ENCODE measurements around the gene GPR139.

GPR139 gene

DNA sequence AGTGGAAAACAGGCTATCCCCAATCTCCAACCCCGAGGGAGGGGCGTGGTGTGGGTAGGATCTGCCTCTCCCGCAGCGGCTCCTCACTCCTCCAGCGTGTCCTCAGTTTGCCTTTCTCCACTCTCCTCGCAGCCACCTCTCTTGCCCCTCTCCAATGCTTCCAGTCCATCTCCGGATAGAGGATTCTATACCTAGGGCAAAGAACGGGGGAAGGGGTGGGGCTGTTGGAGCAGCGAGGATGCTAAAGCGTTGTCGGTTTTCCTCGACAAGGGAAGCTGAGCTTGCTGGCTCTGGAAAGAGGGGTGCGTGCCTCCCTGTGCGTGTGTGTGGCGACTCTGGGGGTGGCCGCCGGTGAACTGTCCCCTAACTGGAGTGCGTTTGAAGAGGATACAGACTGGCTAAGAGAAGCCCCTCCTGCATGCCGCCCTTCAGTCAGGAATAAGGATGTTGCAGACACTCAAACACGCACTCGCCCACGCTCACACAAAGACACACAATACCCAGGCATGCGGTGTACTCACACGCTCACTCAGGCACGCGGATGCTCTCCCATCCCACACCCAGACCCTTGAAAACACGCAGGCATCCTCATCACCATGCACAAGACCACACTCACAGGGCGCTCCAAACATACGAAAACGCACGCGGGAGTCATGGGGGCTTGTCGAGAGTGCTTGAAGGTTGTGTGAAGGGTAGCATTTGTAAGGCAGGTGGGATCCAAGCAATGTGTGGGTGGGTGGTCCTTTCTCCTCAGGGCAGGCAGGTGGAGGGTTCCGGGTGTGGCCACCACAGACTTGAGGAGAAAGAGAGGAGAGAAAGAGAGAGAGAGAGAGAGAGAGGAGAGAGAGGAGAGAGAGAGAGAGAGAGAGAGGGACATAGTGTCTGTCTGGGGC, 655 bp upstream of the GPR139 start:
- peaks cover 46 to 60% of the 10 kb centered on the region in 2 donors for H3K27me3 Mint-ChIP-seq
- H3K9me3 Mint-ChIP-seq, result peaks cover 0 to 5% of the 10 kb centered on the region in 2 donors
- no peak overlapping the region for H3K27ac Mint-ChIP-seq
- ATAC-seq (replicated peaks), result no peak
- no peaks in the 10 kb centered on the region for H3K4me1 Mint-ChIP-seq
- H3K36me3 Mint-ChIP-seq, result no peaks in the 10 kb centered on the region
- H3K4me3 Mint-ChIP-seq, result no peak overlapping the region
- no peak for DNase-seq

- DNase-seq, result no peak
- Mint-ChIP-seq H3K36me3 (no peaks in the 10 kb centered on the region), H3K4me3 (no peak overlapping the region), H3K4me1 (no peaks in the 10 kb centered on the region), H3K9me3 (peaks cover 2 to 3% of the 10 kb centered on the region in 2 donors), H3K27ac (no peak overlapping the region), H3K27me3 (peaks cover 38 to 60% of the 10 kb centered on the region in 2 donors)
- no peak for ATAC-seq (replicated peaks)
Measured at GRCh38 chr16:20072874-20073202, 852 bp downstream of the GPR139 start.

DNA sequence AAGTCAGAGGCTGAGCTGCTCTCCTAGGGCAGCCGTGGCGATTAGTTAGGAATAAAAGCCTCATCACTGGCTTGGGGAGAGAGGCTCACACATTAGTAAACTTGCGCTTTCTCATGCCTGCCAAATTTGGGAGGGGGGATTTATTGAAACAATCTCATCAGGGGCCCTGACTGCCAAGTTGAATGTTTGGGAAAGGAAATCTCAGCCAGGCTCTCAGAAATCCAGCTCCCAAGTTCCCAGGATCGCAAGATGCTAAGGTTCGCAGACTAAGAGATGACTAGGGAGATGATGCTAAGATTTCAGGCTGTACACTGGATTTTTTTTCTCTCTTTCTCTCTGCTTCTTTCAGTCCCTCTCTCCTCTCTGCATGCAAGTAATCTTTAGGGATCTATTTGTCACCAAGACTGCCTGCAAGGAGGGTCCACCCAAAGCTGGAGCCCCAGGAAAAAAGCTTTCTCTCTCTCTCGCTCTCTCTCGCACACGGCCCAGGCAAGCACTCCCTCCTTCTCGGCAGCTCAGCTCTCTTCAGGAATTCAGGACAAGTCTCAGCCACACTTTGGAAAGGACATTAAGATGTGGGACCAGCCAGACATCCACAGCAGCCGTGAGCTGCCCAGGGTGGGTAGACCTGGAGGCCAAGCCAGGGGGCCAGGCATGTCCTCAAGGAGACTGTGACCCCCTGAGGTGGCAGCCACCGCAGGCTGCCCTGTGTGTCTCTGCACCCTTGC, 1.4 kb downstream of the GPR139 start:
- H3K4me1 Mint-ChIP-seq, result no peaks in the 10 kb centered on the region
- no peaks in the 10 kb centered on the region for H3K36me3 Mint-ChIP-seq
- H3K27ac Mint-ChIP-seq, result no peak overlapping the region
- H3K9me3 Mint-ChIP-seq, result peaks cover 3 to 5% of the 10 kb centered on the region in 2 donors
- ATAC-seq (replicated peaks), result no peak
- no peak overlapping the region for H3K4me3 Mint-ChIP-seq
- no peak for DNase-seq
- peaks cover 38 to 60% of the 10 kb centered on the region in 2 donors for H3K27me3 Mint-ChIP-seq

DNA sequence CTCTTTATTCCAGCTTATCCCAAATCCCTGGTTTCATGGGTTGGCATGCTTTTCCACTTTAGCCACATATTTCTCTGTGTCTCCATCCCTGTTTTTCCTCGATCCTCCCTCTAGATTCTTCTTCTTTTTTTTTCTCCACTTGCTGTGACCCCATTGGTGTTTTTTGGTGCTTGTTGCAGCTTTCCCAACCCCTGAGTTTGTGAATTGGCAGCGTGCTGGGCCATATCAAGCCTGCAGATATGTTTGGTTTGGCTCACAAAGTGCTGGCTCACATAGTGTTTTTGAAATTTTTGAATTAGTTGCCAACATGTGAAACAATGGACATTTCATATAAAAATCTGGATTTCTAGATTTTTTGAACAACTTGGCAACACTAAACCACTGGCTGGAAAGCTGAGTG, 8.8 kb downstream of the GPR139 start:
- DNase-seq, result no peak
- Mint-ChIP-seq H3K27ac (no peak overlapping the region), H3K27me3 (peaks cover 9 to 13% of the 10 kb centered on the region in 2 donors), H3K4me3 (no peak overlapping the region), H3K4me1 (no peaks in the 10 kb centered on the region), H3K36me3 (no peaks in the 10 kb centered on the region), H3K9me3 (peaks cover 5% of the 10 kb centered on the region in 2 donors)
- no peak for ATAC-seq (replicated peaks)

DNA sequence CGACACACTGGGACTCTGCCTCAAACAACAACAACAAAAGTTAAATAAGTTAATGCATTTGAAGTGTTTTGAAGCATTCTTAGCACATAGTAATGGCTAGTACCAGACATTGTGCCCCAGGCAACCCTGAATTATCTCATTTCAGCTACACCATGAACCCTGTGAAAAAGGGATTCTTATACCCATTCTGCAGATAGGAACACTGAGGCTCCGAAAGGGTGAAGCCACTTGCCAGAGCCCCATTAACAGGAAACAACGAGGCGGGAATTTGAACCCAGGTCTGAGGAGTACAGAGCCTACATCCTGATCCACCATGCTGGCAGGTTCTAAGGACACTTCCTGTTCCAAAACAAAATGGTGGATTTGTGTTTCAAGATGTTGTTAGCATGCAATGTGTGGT, 9.2 kb downstream of the GPR139 start:
- Mint-ChIP-seq H3K4me3 (no peak overlapping the region), H3K27ac (no peak overlapping the region), H3K4me1 (no peaks in the 10 kb centered on the region), H3K27me3 (peaks cover 7 to 10% of the 10 kb centered on the region in 2 donors), H3K36me3 (no peaks in the 10 kb centered on the region), H3K9me3 (peaks cover 2 to 5% of the 10 kb centered on the region in 2 donors)
- DNase-seq (no peak), ATAC-seq (replicated peaks) (no peak)

DNA sequence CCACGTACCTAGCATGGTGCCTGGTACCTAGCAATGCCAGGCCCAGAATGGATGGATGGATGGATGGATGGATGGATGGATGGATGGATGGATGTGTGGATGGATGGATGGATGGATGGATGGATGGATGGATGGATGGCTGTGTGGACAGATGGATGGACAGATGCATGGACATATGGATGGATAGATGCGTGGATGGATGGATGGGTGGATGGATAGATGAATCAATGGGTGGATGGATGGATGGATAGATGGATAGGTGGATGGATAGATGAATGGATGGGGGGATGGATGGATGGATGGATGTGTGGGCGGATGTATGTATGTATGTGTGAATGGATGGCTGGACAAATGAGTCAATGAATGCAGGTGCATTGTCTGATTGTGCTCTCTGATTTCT, 12.6 kb downstream of the GPR139 start:
- H3K27me3 Mint-ChIP-seq, result peaks cover 8% of the 10 kb centered on the region in 2 donors

DNA sequence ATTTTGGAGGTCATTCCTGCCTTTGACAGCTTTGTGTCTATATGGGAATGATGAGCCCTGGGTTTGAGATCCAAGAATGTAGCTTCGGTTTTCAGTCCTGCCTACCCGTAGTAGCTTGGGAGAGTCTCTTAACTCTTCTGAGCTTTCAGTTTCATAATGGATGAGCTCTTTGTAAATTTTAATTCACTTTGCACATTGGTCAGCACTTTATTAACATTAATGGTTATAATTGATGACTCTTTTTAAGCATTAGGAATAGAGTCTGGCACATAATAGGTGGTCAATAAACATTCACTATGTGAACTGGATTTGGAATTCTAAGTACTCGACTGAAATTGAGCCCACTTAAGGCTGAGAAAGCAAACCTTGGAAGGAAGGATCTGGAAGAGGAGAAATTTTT, 17.3 kb downstream of the GPR139 start:
- no peaks in the 10 kb centered on the region for H3K4me1 Mint-ChIP-seq
- peaks cover 0 to 3% of the 10 kb centered on the region in 2 donors for H3K9me3 Mint-ChIP-seq

More for the DNA sequence above, 12.6 kb downstream of the GPR139 start:
- Mint-ChIP-seq H3K27ac (no peak overlapping the region), H3K9me3 (peaks cover 0 to 3% of the 10 kb centered on the region in 2 donors), H3K4me3 (no peak overlapping the region), H3K4me1 (no peaks in the 10 kb centered on the region), H3K36me3 (no peaks in the 10 kb centered on the region)
- no peak for DNase-seq
- ATAC-seq (replicated peaks), result no peak

GRCh38 chr16:20053336-20053735, 20.4 kb downstream of the GPR139 start:
- Mint-ChIP-seq H3K4me1 (no peaks in the 10 kb centered on the region), H3K4me3 (no peak overlapping the region), H3K27me3 (peaks cover 4 to 6% of the 10 kb centered on the region in 2 donors), H3K36me3 (no peaks in the 10 kb centered on the region), H3K27ac (no peak overlapping the region), H3K9me3 (peaks cover 0 to 3% of the 10 kb centered on the region in 2 donors)
- ATAC-seq (replicated peaks) (no peak), DNase-seq (no peak)

More for the DNA sequence above, 17.3 kb downstream of the GPR139 start:
- H3K4me3 Mint-ChIP-seq, result no peak overlapping the region
- H3K36me3 Mint-ChIP-seq, result no peaks in the 10 kb centered on the region
- DNase-seq (no peak), ATAC-seq (replicated peaks) (no peak)
- H3K27ac Mint-ChIP-seq, result no peak overlapping the region
- H3K27me3 Mint-ChIP-seq, result peaks cover 8% of the 10 kb centered on the region in 2 donors

- H3K27me3 Mint-ChIP-seq, result peaks cover 4 to 6% of the 10 kb centered on the region in 2 donors
- H3K27ac Mint-ChIP-seq, result no peak overlapping the region
- ATAC-seq (replicated peaks) (no peak), DNase-seq (no peak)
- H3K4me1 Mint-ChIP-seq, result no peaks in the 10 kb centered on the region
- peaks cover 0 to 1% of the 10 kb centered on the region in 2 donors for H3K9me3 Mint-ChIP-seq
- no peak overlapping the region for H3K4me3 Mint-ChIP-seq
- H3K36me3 Mint-ChIP-seq, result no peaks in the 10 kb centered on the region
Measured at GRCh38 chr16:20051611-20052010, 22.1 kb downstream of the GPR139 start.

GRCh38 chr16:20051147-20051546, 22.5 kb downstream of the GPR139 start:
- Mint-ChIP-seq H3K4me3 (no peak overlapping the region), H3K27ac (no peak overlapping the region), H3K36me3 (no peaks in the 10 kb centered on the region), H3K4me1 (no peaks in the 10 kb centered on the region), H3K9me3 (peaks cover 0 to 4% of the 10 kb centered on the region in 2 donors), H3K27me3 (peaks cover 4 to 6% of the 10 kb centered on the region in 2 donors)
- ATAC-seq (replicated peaks), result no peak
- DNase-seq, result no peak

DNA sequence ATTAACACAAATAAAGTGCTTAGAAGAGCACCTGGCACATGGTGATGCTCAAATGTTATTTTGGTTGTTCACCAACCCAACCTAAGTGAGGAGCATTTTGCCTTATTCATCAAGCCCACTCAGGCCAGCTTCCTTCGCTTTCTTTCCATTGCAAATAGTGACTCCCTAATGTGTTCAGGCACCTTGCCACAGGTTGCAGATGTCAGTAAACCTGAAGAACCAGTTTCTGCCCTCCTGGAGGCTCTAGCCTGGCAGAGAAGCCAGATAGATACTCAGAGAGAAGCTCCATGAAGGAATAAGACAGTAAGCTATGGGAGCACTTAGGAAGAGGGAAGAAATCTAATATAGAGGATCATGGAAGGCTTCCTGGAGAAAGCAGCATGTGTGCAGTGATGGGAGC, 23.9 kb downstream of the GPR139 start:
- Mint-ChIP-seq H3K4me1 (no peaks in the 10 kb centered on the region), H3K27me3 (peaks cover 4 to 6% of the 10 kb centered on the region in 2 donors), H3K9me3 (peaks cover 0 to 4% of the 10 kb centered on the region in 2 donors), H3K36me3 (no peaks in the 10 kb centered on the region), H3K27ac (no peak overlapping the region), H3K4me3 (no peak overlapping the region)
- no peak for ATAC-seq (replicated peaks)
- no peak for DNase-seq

- H3K9me3 Mint-ChIP-seq, result peaks cover 0 to 4% of the 10 kb centered on the region in 2 donors
- ATAC-seq (replicated peaks), result no peak
- H3K4me3 Mint-ChIP-seq, result no peak overlapping the region
- peaks cover 5 to 6% of the 10 kb centered on the region in 2 donors for H3K27me3 Mint-ChIP-seq
- no peaks in the 10 kb centered on the region for H3K4me1 Mint-ChIP-seq
- no peaks in the 10 kb centered on the region for H3K36me3 Mint-ChIP-seq
- no peak overlapping the region for H3K27ac Mint-ChIP-seq
- no peak for DNase-seq
Measured at GRCh38 chr16:20045886-20046285, 27.8 kb downstream of the GPR139 start.

- DNase-seq (no peak), ATAC-seq (replicated peaks) (no peak)
- Mint-ChIP-seq H3K9me3 (peaks cover 0 to 2% of the 10 kb centered on the region in 2 donors), H3K27me3 (peaks cover 6 to 11% of the 10 kb centered on the region in 2 donors), H3K27ac (no peak overlapping the region), H3K36me3 (no peaks in the 10 kb centered on the region), H3K4me3 (no peak overlapping the region), H3K4me1 (no peaks in the 10 kb centered on the region)
Measured at GRCh38 chr16:20042848-20043247, 30.8 kb downstream of the GPR139 start.

- Mint-ChIP-seq H3K4me3 (no peak overlapping the region), H3K36me3 (no peaks in the 10 kb centered on the region), H3K27ac (no peak overlapping the region), H3K9me3 (peaks cover 0 to 2% of the 10 kb centered on the region in 2 donors), H3K27me3 (peaks cover 6 to 11% of the 10 kb centered on the region in 2 donors), H3K4me1 (no peaks in the 10 kb centered on the region)
- ATAC-seq (replicated peaks) (no peak), DNase-seq (no peak)
Measured at GRCh38 chr16:20041924-20042596, 31.6 kb downstream of the GPR139 start.

Data from stimulated activated naive B cell treated with anti-CD40 and anti-IgM and Interleukin-4, amounts not matched to agents 10 μg/mL and 1 μg/mL and 100 μg/mL, for 72 hours (primary cell).